ENCODE results near the gene TNFRSF19. TPM values are rescaled to one million over a fixed set of nuclear protein-coding genes. Genes with fewer than 3 reads are reported as not detected.

The TNFRSF19 gene
- total RNA-seq, 2 experiments from 2014 or later, result not detected

- Mint-ChIP-seq H3K27me3 (no peaks in the 10 kb centered on the region), H3K4me1 (ENCODE audit: low read depth) (peaks cover 2% of the 10 kb centered on the region), H3K27ac (no peak overlapping the region), H3K36me3 (ENCODE audit: low read depth) (peaks cover 13% of the 10 kb centered on the region), H3K4me3 (no peak overlapping the region), H3K9me3 (no peaks in the 10 kb centered on the region)
- intact Hi-C loops (cut with DNase I, micrococcal nuclease), result no loop called here
- Histone ChIP-seq H3K27me3 (ENCODE audit: control insufficient read depth in 1 of 2, insufficient read depth in 2 of 2, low read length in 2 of 2) (no peaks in the 10 kb centered on the region), H3K9me3 (ENCODE audit: control insufficient read depth in 1 of 2, insufficient read depth in 1 of 2, low read length in 2 of 2) (no peaks in the 10 kb centered on the region), H3K4me1 (ENCODE audit: insufficient read depth, low read length) (no peaks in the 10 kb centered on the region), H3K36me3 (ENCODE audit: insufficient read depth, low read length) (peaks cover 7% of the 10 kb centered on the region), H3K4me3 (ENCODE audit: low read length) (no peak overlapping the region), H3K27ac (ENCODE audit: low read depth in 1 of 2, low read length in 2 of 2) (no peak overlapping the region)
- DNase-seq, result no peak
- CTCF ChIA-PET, result no interaction called here
- ATAC-seq (ENCODE audit: poor library complexity), result no peak
- POLR2A ChIA-PET, result no interaction called here
- no peak for TF ChIP-seq CTCF (IDR thresholded peaks at IDR 0.05)
Measured at GRCh38 chr13:23724196-23724970, 154.2 kb downstream of the TNFRSF19 start.

Other genes with a start within 250 kb of the TNFRSF19 start
- gene SACS, start 136.7 kb upstream of the TNFRSF19 start, total RNA-seq, result 10 to 100 TPM in 1 of 2 experiments, 1 to 10 TPM in 1; 8.7 to 11.6 TPM